Measurements from ENCODE around the gene SMYD3. TPM values are rescaled to one million over a fixed set of nuclear protein-coding genes. Genes with fewer than 3 reads are reported as not detected.

The SMYD3 gene
- total and polyA plus RNA-seq, 2 donors (not counting 1 experiment from before 2014, with no cell fraction given), result 9.7 to 37.2 TPM

DNA sequence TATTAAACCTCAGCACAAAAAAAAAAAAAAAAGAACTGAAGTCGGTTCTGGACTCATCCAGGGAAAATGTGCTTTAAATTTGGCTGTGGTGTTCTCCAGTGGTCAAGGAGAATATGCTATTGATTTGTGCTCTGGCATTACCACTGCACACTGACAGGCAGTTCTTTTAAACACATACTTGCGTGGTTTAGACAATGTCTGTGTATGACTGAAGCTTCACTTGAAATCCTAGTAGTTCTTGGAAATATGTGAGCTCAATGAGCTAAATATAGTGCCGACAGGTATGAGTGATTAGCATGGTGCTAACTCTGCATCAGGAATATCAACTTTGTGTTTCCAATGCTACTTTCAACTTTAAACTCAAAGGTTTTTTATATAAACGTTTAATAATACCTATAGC, 415.6 kb downstream of the SMYD3 start:
- Mint-ChIP-seq H3K27ac (no peak overlapping the region), H3K9me3 (ENCODE audit: insufficient read depth) (peaks cover 3% of the 10 kb centered on the region), H3K4me3 (no peak overlapping the region), H3K4me1 (no peaks in the 10 kb centered on the region), H3K27me3 (no peaks in the 10 kb centered on the region)
- 60% methylated on average over 1 of the region's 4 CpGs for WGBS (ENCODE audit: insufficient coverage)
- no peak for DNase-seq
- Histone ChIP-seq H3K4me3 (ENCODE audit: control extremely low read depth in 1 of 5, extremely low read depth in 1 of 5, insufficient read depth in 1 of 5, low read depth in 2 of 5, low read length in 4 of 5) (no peak overlapping the region), H3K27ac (ENCODE audit: low read length in 2 of 2) (no peak overlapping the region), H3K9me3 (ENCODE audit: control extremely low read depth in 1 of 3, control insufficient read depth in 2 of 3, insufficient read depth in 1 of 3, low read length in 2 of 3) (peaks cover 0 to 4% (median 3%) of the 10 kb centered on the region in 3 donors), H3K27me3 (replicated peaks in 1 of 4; ENCODE audit: control extremely low read depth in 1 of 4, control insufficient read depth in 3 of 4, insufficient read depth in 4 of 4, low read length in 3 of 4) (no peaks in the 10 kb centered on the region), H2AFZ (ENCODE audit: insufficient read depth, low read depth, low read length, poor library complexity, severe bottlenecking) (no peak overlapping the region), H3K79me2 (ENCODE audit: control insufficient read depth, insufficient read depth, low read length) (no peaks in the 10 kb centered on the region), H4K20me1 (ENCODE audit: control insufficient read depth, insufficient read depth, low read length, poor library complexity, severe bottlenecking) (no peaks in the 10 kb centered on the region), H3K36me3 (replicated peaks in 1 of 2; ENCODE audit: control extremely low read depth in 1 of 2, control insufficient read depth in 1 of 2, extremely low read depth in 1 of 2, insufficient read depth in 2 of 2, low read length in 1 of 2) (no peaks in the 10 kb centered on the region), H3K9ac (ENCODE audit: low read length) (no peak overlapping the region), H3K4me1 (ENCODE audit: control insufficient read depth in 2 of 2, insufficient read depth in 2 of 2, low read length in 2 of 2) (no peaks in the 10 kb centered on the region), H3K4me2 (replicated peaks; ENCODE audit: low read depth, low read length, poor library complexity, severe bottlenecking) (no peak overlapping the region)
- TF ChIP-seq CTCF (IDR thresholded peaks at IDR 0.05), result no peak
- TF ChIP-seq EZH2 (IDR thresholded peaks at IDR 0.05; ENCODE audit: borderline replicate concordance, insufficient read depth, low read depth, low read length, poor library complexity, severe bottlenecking), result no peak
- intact Hi-C loops (cut with micrococcal nuclease), result no loop called here
- ChIA-PET CTCF (no interaction called here), POLR2A (no interaction called here)
- no peak for ATAC-seq (ENCODE audit: low read depth)

DNA sequence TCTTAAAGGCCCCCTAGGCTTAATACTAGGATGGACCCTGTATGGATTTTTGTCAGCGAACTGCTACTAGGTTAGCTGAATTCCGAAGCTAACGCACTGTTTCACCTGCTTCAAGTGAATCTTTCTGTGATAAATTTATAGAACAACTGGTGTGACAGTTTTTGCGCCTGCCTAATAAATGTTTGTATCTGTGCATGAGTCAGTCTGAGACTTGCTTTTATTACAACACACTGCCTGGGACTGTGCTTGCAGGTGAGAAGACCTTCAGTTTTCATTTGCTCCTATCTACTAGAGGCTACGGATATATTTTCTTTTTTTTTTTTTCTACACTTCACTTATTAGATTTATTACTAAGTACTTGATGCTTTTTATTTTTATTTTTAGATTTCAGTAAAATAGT, 420.9 kb downstream of the SMYD3 start:
- Histone ChIP-seq H3K36me3 (replicated peaks in 1 of 2; ENCODE audit: control extremely low read depth in 1 of 2, control insufficient read depth in 1 of 2, extremely low read depth in 1 of 2, insufficient read depth in 2 of 2, low read length in 1 of 2) (no peaks in the 10 kb centered on the region), H3K27ac (ENCODE audit: low read length in 2 of 2) (no peak overlapping the region), H3K4me3 (ENCODE audit: control extremely low read depth in 1 of 5, extremely low read depth in 1 of 5, insufficient read depth in 1 of 5, low read depth in 2 of 5, low read length in 4 of 5) (no peak overlapping the region), H4K20me1 (ENCODE audit: control insufficient read depth, insufficient read depth, low read length, poor library complexity, severe bottlenecking) (no peaks in the 10 kb centered on the region), H3K9ac (ENCODE audit: low read length) (no peak overlapping the region), H2AFZ (ENCODE audit: insufficient read depth, low read depth, low read length, poor library complexity, severe bottlenecking) (no peak overlapping the region), H3K4me1 (ENCODE audit: control insufficient read depth in 2 of 2, insufficient read depth in 2 of 2, low read length in 2 of 2) (no peaks in the 10 kb centered on the region), H3K79me2 (ENCODE audit: control insufficient read depth, insufficient read depth, low read length) (no peaks in the 10 kb centered on the region), H3K4me2 (replicated peaks; ENCODE audit: low read depth, low read length, poor library complexity, severe bottlenecking) (no peak overlapping the region), H3K27me3 (replicated peaks in 1 of 4; ENCODE audit: control extremely low read depth in 1 of 4, control insufficient read depth in 3 of 4, insufficient read depth in 4 of 4, low read length in 3 of 4) (no peaks in the 10 kb centered on the region), H3K9me3 (ENCODE audit: control extremely low read depth in 1 of 3, control insufficient read depth in 2 of 3, insufficient read depth in 1 of 3, low read length in 2 of 3) (peaks cover 0 to 15% (median 0%) of the 10 kb centered on the region in 3 donors)
- TF ChIP-seq EZH2 (IDR thresholded peaks at IDR 0.05; ENCODE audit: borderline replicate concordance, insufficient read depth, low read depth, low read length, poor library complexity, severe bottlenecking) (no peak), CTCF (IDR thresholded peaks at IDR 0.05) (no peak)
- Mint-ChIP-seq H3K27me3 (no peaks in the 10 kb centered on the region), H3K4me3 (no peak overlapping the region), H3K27ac (no peak overlapping the region), H3K4me1 (no peaks in the 10 kb centered on the region), H3K9me3 (ENCODE audit: insufficient read depth) (peaks cover 4% of the 10 kb centered on the region)
- 100% methylated on average over 3 of the region's 5 CpGs for WGBS (ENCODE audit: insufficient coverage)
- ChIA-PET CTCF (no interaction called here), POLR2A (no interaction called here)
- intact Hi-C loops (cut with micrococcal nuclease), result no loop called here
- DNase-seq (no peak), ATAC-seq (ENCODE audit: low read depth) (no peak)
